Neutrophil (primary cell): Measurements from ENCODE around the gene VCAN.

Experiments
- H3K27ac ChIP-seq: fragments of 200-600 bp; sonication (generic); 2 replicates; pipeline ENCODE4 v1.5.1; 2016; ENCODE audit warnings: mild to moderate bottlenecking, moderate library complexity
- H3K27me3 ChIP-seq: fragments of 200-600 bp; sonication (generic); 2 replicates; pipeline ENCODE4 v1.6.0; 2016; ENCODE audit warnings: mild to moderate bottlenecking
- H3K36me3 ChIP-seq: fragments of 200-600 bp; sonication (generic); 2 replicates; pipeline ENCODE4 v1.5.1; 2017
- H3K4me1 ChIP-seq, 2 experiments: fragments of 200-600 bp in 1 of 2; sonication (generic) in 1 of 2; 1 replicate in 1 of 2; 2 replicates in 1 of 2; pipeline versions ENCODE4 v1.5.1 to v1.6.1; 2013 to 2016; ENCODE audit warnings: low read depth in 1 of 2, low read length in 1 of 2, mild to moderate bottlenecking in 1 of 2, moderate library complexity in 1 of 2; ENCODE audit not compliant: control insufficient read depth in 1 of 2, insufficient read depth in 1 of 2
- H3K4me3 ChIP-seq, 2 experiments: fragments of 200-600 bp in 1 of 2; sonication (generic) in 1 of 2; 1 replicate in 1 of 2; 2 replicates in 1 of 2; pipeline ENCODE4 v1.5.1; 2013 to 2016; ENCODE audit warnings: low read depth in 1 of 2, low read length in 1 of 2, mild to moderate bottlenecking in 1 of 2, moderate library complexity in 1 of 2
- H3K9me3 ChIP-seq: fragments of 200-600 bp; sonication (generic); 2 replicates; pipeline ENCODE4 v1.5.1; 2016
- CTCF ChIP-seq: fragments of 200-600 bp; sonication (generic); IDR thresholded peaks from 2 replicates; pipeline ENCODE4 v1.5.1; 2016; ENCODE audit warnings: antibody characterized with exemption

Gene VCAN

DNA sequence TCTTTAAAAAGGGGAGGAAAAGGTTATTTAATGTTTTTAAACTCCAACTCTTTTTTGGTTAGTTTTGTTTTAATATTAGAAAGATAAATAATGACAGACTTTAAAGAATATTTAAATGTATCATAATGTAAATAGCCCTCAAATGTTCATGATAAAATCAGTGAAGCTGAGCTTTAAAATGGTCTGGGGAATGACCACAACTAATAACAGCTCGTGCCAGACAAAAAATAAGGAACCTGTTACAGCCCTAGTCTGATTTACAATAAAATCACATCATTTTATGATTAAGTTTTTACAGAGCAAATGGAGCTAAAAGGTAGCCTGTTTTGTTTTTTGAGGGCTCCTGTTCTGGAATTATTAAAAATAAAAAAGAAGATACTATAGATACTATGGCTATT is 46.1 kb downstream of the VCAN start:
- Histone ChIP-seq H3K9me3 (no peaks in the 10 kb centered on the region), H3K36me3 (no peaks in the 10 kb centered on the region), H3K27me3 (no peaks in the 10 kb centered on the region), H3K4me3 (no peak overlapping the region), H3K27ac (no peak overlapping the region), H3K4me1 (no peaks in the 10 kb centered on the region)
- no peak for TF ChIP-seq CTCF

- H3K4me1 ChIP-seq: no peaks in the 10 kb centered on the region
- no peak overlapping the region for H3K27ac ChIP-seq
- no peak overlapping the region for H3K4me3 ChIP-seq
- no peaks in the 10 kb centered on the region for H3K27me3 ChIP-seq
- H3K36me3 ChIP-seq: no peaks in the 10 kb centered on the region
- no peak for TF ChIP-seq CTCF
- H3K9me3 ChIP-seq: no peaks in the 10 kb centered on the region
Measured at GRCh38 chr5:83518319-83519061, 46.9 kb downstream of the VCAN start.

DNA sequence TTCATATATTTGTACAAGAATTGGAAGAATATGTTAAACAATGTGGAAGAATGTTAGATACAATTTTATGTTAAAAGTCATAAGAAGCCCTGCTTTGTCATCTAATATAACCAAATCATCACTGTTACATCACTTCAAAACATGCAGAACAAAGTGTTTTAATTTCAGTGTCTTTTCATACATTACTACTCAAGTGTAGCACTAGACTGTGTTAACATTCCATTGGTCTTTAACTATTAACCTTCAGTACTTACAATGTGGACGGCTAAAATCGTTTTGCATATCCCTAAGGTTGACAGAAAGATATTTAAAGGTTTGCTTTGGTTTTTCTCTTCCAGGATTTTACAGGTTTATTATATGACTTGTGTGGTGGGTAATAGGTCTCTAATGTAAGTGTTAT is 50.9 kb downstream of the VCAN start:
- TF ChIP-seq CTCF: no peak
- no peaks in the 10 kb centered on the region for H3K36me3 ChIP-seq
- H3K4me3 ChIP-seq: no peak overlapping the region
- H3K27me3 ChIP-seq: no peaks in the 10 kb centered on the region
- H3K27ac ChIP-seq: no peak overlapping the region
- no peaks in the 10 kb centered on the region for H3K9me3 ChIP-seq
- H3K4me1 ChIP-seq: no peaks in the 10 kb centered on the region

GRCh38 chr5:83523929-83524328 is 52.4 kb downstream of the VCAN start:
- TF ChIP-seq CTCF: no peak
- no peaks in the 10 kb centered on the region for H3K4me1 ChIP-seq
- H3K27me3 ChIP-seq: no peaks in the 10 kb centered on the region
- no peaks in the 10 kb centered on the region for H3K36me3 ChIP-seq
- H3K4me3 ChIP-seq: no peak overlapping the region
- H3K9me3 ChIP-seq: no peaks in the 10 kb centered on the region
- no peak overlapping the region for H3K27ac ChIP-seq

GRCh38 chr5:83524345-83524744 is 52.8 kb downstream of the VCAN start:
- Histone ChIP-seq H3K4me1 (no peaks in the 10 kb centered on the region), H3K27ac (no peak overlapping the region), H3K9me3 (no peaks in the 10 kb centered on the region), H3K4me3 (no peak overlapping the region), H3K36me3 (no peaks in the 10 kb centered on the region), H3K27me3 (no peaks in the 10 kb centered on the region)
- no peak for TF ChIP-seq CTCF
